ENCODE measurements around the gene ELP1.

GRCh38 chr9:108894225-108894997, 39.5 kb downstream of the ELP1 start:
- no peak for TF ChIP-seq CTCF (IDR thresholded peaks at IDR 0.05; ENCODE audit: borderline replicate concordance, extremely low read depth, low read length, poor library complexity, severe bottlenecking)
- no peak for TF ChIP-seq EZH2 (IDR thresholded peaks at IDR 0.05; ENCODE audit: borderline replicate concordance, low read depth, low read length, severe bottlenecking)

Data from DND-41 (cell line).